HG03354 (cell line): ENCODE results near the gene DGKD.

Experiments used
- ATAC-seq: cut with Tn5 transposase; IDR thresholded peaks from one replicate; pipeline ENCODE4 v1.9.1; 2021; ENCODE audit warnings: mild to moderate bottlenecking; ENCODE audit not compliant: unreplicated experiment, poor library complexity, severe bottlenecking

DGKD gene

GRCh38 chr2:233336541-233336940, 17.8 kb upstream of the DGKD start:
- no peak for ATAC-seq

GRCh38 chr2:233338046-233338445, 16.2 kb upstream of the DGKD start:
- no peak for ATAC-seq

GRCh38 chr2:233338812-233339368, 15.4 kb upstream of the DGKD start:
- ATAC-seq = no peak

GRCh38 chr2:233339427-233339826, 14.9 kb upstream of the DGKD start:
- no peak for ATAC-seq

GRCh38 chr2:233341296-233341695, 13.0 kb upstream of the DGKD start:
- ATAC-seq = no peak

GRCh38 chr2:233342301-233342700, 12.0 kb upstream of the DGKD start:
- ATAC-seq = no peak

- no peak for ATAC-seq
These were observed 11.1 kb upstream of the DGKD start for GRCh38 chr2:233343171-233343705.

GRCh38 chr2:233346376-233346775, 7.9 kb upstream of the DGKD start:
- ATAC-seq = no peak

- no peak for ATAC-seq
These were observed 7.4 kb upstream of the DGKD start for GRCh38 chr2:233346930-233347329.

- ATAC-seq = peak; percentile 79
These were observed 5.0 kb upstream of the DGKD start for GRCh38 chr2:233349005-233349998.

GRCh38 chr2:233350708-233351107, 3.6 kb upstream of the DGKD start:
- no peak for ATAC-seq

GRCh38 chr2:233351423-233351822, 2.9 kb upstream of the DGKD start:
- ATAC-seq = no peak

- no peak for ATAC-seq
These were observed 2.0 kb upstream of the DGKD start for GRCh38 chr2:233352141-233352842.

GRCh38 chr2:233353101-233353768, 1.1 kb upstream of the DGKD start:
- ATAC-seq = peak; percentile 14

GRCh38 chr2:233354500-233354924, 218 bp downstream of the DGKD start:
- peak; percentile 19 for ATAC-seq

GRCh38 chr2:233354971-233355574, 779 bp downstream of the DGKD start:
- peak; percentile 11 for ATAC-seq

GRCh38 chr2:233355916-233356315, 1.6 kb downstream of the DGKD start:
- no peak for ATAC-seq

GRCh38 chr2:233356546-233357308, 2.4 kb downstream of the DGKD start:
- ATAC-seq = no peak

GRCh38 chr2:233358335-233358734, 4.0 kb downstream of the DGKD start:
- no peak for ATAC-seq
